HL-60/S4 treated with retinoic acid at 250 ng/mL for 4 days and 3 days (cell line): ENCODE data around the gene MZT2A.
"Not testable (repeated sequence)": the region's sequence is repeated elsewhere in the genome, so short reads cannot be mapped to it uniquely, and the experiment has no call there.

Experiments
- in situ Hi-C: fragments of 300-500 bp; cut with MboI; formaldehyde crosslinking; loops from 2 replicates; pipeline ENCODE4 v1.7.0; 2022; ENCODE audit warnings: low sequenced_read_pairs

The MZT2A gene

DNA sequence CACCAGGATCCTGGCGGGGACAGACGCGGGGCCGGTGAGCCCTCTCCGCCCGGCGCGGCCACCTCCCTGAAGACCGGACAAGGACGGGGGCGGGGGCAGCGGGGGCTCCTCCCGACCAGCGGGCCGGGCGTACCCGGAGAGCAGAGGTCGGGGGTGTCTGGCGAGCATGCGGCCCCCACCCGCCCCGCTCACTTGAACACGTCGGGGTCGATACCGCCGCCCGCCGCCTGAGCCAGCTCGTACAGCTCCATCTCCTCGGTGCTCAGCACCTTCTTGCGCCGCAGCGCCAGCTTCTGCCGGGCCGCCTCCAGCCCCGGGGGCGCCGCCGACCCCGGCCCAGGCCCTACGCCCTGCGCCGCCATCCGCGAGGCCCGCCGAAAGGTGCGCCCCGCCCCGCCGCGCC is at the start of gene MZT2A:
Gene MZT2A (minus strand): TSS at position 383 of the 403 bp plus-strand sequence. CDS start 21 bp downstream, at position 362.
- in situ Hi-C loops: not testable (repeated sequence)

DNA sequence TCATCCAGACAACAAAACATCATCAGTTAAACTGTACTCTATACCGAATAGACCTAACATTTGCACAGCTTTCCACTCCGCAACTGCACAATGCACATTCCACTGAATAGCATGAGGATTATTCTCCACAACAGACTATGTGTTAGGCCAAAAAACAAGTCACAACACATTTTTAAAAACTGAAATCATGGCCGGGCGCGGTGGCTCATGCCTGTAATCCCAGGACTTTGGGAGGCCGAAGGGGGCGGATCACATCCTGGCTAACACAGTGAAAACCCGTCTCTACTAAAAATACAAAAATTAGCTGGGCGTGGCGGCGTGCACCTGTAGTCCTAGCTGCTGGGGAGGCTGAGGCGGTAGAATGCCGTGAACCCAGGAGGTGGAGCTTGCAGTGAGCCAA is 46.7 kb upstream of the MZT2A start:
- in situ Hi-C loops: not testable (repeated sequence)

- in situ Hi-C loops: not testable (repeated sequence)
Observed at GRCh38 chr2:131536841-131537240, 44.6 kb upstream of the MZT2A start.

- in situ Hi-C loops: not testable (repeated sequence)
Observed at GRCh38 chr2:131535951-131536826, 44.0 kb upstream of the MZT2A start.

DNA sequence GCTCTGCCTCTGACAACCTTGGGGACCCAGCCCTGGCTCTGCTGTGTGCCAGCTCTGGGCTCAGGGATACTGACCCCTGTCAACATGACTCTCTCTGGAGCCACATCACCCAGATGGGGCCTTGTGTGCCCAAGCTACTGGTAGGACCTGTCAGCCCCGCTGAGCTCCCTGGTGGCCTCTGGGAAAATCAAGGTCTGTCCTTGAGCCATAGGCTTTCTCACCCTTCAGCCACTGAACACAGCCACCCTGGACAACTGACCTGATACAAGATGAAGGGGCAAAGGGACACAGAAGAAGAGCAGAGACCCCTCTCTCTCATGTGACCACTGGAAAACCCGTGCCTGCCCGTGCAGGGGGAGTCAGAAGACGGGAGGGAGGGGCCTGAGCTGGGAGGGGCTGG is 43.3 kb upstream of the MZT2A start:
- in situ Hi-C loops: no loop called here

- in situ Hi-C loops: not testable (repeated sequence)
Observed at GRCh38 chr2:131534965-131535364, 42.8 kb upstream of the MZT2A start.

DNA sequence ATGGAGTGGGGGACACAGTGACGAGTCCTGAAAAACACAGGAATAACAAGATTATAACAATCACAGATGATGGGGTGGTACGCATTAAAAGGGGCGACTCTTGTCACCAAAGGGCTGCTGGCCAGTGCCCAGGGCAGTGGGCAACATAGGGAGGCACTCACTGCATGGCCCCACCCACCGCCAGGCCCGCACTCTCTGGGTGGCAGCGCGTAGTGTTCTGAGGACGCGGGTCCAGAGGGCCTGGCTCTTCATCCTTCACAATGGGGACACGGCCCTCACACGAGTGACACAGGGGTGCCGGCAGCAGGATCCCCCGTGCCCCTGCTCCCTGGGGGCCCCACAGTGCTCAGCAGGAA is 42.1 kb upstream of the MZT2A start:
- in situ Hi-C loops: not testable (repeated sequence)

DNA sequence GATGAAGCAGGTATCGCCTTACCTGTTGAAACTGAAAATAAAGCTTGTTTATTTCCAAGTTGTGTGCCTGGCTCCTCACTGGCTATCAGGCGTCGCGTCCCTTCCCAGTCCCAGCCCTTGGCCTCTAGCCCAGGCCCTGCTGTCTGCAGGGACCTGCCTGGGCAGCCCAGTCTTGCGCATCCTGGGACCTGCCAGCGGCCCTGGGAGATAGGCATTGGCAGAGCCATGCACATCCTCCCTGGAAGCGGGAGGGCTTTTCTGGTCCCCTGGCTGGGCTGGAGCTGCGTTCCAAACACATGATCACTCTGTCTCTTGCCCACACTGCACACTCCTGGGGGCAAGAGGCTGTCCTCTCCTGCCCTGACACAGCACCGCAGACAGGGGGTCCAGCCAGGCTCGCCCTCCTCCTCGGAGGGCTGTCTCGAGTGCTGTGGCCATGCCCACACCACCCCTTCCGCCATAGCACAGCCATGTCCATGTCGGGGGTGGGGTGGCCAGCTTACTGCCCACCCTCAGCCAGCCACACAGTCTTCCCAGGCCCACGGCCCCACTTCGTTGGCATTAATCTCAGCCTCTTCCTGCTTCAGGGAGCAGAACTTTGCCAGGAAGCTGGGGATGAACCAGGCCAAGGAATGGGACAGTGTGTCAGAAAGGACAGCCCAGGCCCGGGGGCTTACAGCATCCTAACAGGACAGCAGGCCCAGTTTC is 41.6 kb upstream of the MZT2A start:
- in situ Hi-C loops: not testable (repeated sequence)

GRCh38 chr2:131532723-131533608 is 40.8 kb upstream of the MZT2A start:
- in situ Hi-C loops: not testable (repeated sequence)

GRCh38 chr2:131531547-131532185 is 39.5 kb upstream of the MZT2A start:
- in situ Hi-C loops: not testable (repeated sequence)

DNA sequence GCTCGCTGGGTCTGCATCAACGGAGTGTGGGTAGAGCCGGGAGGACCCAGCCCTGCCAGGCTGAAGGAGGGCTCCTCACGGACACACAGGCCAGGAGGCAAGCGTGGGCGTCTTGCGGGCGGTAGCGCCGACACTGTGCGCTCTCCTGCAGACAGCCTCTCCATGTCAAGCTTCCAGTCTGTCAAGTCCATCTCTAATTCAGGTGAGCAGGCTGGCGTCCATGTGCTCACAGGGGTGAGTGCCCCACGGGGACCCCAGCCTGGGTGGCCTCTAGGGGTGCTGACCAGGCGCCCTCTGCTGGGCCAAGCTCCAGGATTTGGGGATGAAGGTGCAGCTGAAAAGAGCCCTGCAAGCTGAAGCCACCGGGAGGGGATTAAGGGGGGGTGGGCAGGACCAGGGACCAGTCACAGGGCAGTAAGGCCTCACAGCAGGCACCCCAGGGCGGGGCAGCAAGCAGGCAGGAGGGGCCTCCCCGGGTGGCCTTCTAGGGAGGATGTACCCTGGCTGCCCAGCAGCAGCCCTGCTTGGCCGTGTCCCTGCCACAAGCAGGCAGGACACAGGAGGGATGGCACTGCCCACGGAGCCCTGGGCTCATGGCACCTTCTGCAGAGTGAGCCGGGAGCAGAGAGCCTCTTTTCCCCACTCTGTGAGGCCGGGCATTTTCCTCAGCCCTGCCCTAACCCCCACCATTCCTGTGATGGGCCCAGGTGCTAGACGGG is 38.6 kb upstream of the MZT2A start:
- in situ Hi-C loops: not testable (repeated sequence)

DNA sequence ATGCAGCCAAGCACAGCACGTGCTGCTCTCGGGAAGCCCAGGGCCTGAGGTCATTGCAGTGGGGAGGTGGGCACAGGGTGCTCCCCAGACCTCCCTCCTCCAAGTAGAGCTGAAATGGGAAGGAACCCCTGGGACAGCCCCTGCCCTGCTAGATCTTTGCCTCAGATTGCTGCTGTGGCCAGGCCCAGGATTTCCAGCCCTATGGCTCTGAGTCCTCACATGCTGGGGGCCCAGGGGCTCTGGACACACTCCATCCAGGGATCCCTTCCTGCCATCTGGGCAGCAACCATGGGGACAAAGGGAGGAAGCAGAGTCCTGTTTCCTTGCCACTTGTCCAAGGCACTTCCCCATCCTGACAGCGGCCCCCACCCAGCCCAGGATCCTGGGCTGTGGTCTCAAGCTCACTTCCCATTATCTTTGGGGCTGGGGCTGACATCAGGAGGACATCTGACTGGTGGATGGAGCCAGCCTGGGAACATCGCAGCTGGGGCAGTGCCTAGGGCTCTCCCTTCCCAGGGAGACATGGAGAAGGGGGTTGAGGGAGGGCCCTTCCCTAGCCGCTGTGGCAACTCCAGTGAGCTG is 37.8 kb upstream of the MZT2A start:
- in situ Hi-C loops: not testable (repeated sequence)

DNA sequence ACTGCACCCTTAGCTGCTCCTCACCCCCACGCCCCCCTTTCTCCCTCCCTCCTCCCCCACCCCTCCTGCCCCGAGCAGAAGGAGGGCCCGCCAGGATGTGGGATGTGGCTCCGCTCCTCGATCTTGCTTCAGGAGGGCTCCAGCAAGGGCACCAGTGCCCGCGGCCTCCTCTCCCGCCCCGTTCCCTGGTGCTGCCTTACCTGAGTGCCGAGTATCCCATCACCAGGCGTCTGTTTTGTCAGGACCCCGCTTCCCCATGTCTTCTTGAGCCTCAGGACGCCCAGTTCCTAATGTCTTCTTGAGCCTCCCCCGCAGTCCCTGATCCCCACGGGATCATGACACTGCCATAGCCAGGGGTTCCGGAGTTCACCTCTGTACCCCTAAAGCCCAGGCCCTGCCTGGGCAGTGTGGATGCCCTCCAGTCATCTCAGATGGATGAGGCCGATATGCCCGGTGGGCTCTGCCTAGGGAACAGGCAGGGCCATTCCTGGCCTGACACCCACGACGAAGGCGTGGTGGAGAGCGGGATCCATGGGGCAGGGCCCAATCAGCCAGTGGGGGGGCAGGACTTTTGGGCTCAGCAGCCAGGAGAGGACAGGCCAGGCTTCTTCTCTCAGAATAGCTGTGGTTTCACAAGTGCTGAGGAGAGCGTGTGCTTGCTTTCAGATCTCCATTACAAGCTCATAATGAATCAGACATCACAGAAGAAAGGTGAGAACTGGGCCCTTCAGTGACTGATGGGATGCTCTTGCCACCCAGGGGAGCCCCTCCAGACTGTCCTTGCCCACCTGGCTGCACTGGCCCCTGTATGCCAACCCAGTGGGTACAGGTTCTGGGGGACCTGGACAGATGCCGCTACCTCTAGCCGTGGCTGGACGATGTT is 37.0 kb upstream of the MZT2A start:
- in situ Hi-C loops: not testable (repeated sequence)

GRCh38 chr2:131527131-131528001 is 35.2 kb upstream of the MZT2A start, which contains the start of gene CCDC74A:
Gene CCDC74A (plus strand): TSS chr2:131527888. CDS start chr2:131527971, 83 bp downstream.
- in situ Hi-C loops: not testable (repeated sequence)

GRCh38 chr2:131525256-131525655 is 33.1 kb upstream of the MZT2A start:
- in situ Hi-C loops: not testable (repeated sequence)

- in situ Hi-C loops: no loop called here
Observed at GRCh38 chr2:131521961-131522781, 30.0 kb upstream of the MZT2A start.

DNA sequence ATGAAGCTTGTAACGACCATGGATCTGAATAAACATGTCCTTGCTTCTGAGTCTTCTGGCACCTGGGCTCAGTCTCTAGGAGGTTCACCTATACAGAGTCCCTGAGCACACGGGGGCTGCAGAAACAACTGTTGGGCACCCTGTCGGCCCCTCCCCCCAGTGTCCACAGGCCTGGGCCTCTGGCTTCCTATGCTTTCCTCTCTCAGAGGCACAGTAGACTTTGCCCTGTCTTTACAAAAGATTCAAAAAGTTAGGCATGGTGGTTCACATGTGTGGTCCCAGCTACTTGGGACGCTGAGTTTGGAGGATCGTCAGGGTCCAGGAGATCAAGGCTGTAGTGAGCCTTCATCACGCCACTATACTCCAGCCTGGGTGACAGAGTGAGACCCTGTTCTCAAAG is 29.3 kb upstream of the MZT2A start:
- in situ Hi-C loops: not testable (repeated sequence)
